WI38 (cell line): Measurements from ENCODE around the gene BICDL1.
A peak's percentile ranks its signal among the peaks of the same experiment; 100 is the strongest.

Source experiments
- H3K4me3 ChIP-seq: 2 replicates; pipeline ENCODE4 v1.5.1; 2011; ENCODE audit warnings: low read depth, mild to moderate bottlenecking, control low read depth, low read length
- CTCF ChIP-seq: IDR thresholded peaks from 2 replicates; pipeline ENCODE4 v1.5.1; 2012; ENCODE audit warnings: low read depth, mild to moderate bottlenecking, control low read depth, low read length

The BICDL1 gene

GRCh38 chr12:120110550-120111501 lies 121.8 kb downstream of the BICDL1 start:
- no peak overlapping the region for H3K4me3 ChIP-seq
- TF ChIP-seq CTCF: no peak

GRCh38 chr12:120115066-120115465 lies 126.0 kb downstream of the BICDL1 start:
- no peak for TF ChIP-seq CTCF
- H3K4me3 ChIP-seq: peak overlapping the region; percentile 76

GRCh38 chr12:120115692-120116440 lies 126.8 kb downstream of the BICDL1 start:
- no peak for TF ChIP-seq CTCF
- peak overlapping the region; percentile 76 for H3K4me3 ChIP-seq

- no peak for TF ChIP-seq CTCF
- peak within 1 kb of the TSS; percentile 76 for H3K4me3 ChIP-seq
These were observed 127.4 kb downstream of the BICDL1 start, which contains the start of gene RAB35 for GRCh38 chr12:120116441-120116791. Gene RAB35 (minus strand): TSS chr12:120116753. CDS start chr12:120116650, 103 bp downstream.

GRCh38 chr12:120116792-120117651 lies 128.0 kb downstream of the BICDL1 start:
- H3K4me3 ChIP-seq: peak overlapping the region; percentile 76
- TF ChIP-seq CTCF: no peak

GRCh38 chr12:120117961-120118320 lies 128.9 kb downstream of the BICDL1 start:
- no peak for TF ChIP-seq CTCF
- H3K4me3 ChIP-seq: peak overlapping the region; percentile 76
